ENCODE measurements around the gene BEST3. TPM values are rescaled to one million over a fixed set of nuclear protein-coding genes. Genes with fewer than 3 reads are reported as not detected.

Gene BEST3
- total RNA-seq, 2 experiments from 2014 or later, result not detected

- intact Hi-C loops (cut with micrococcal nuclease), result no loop called here
- TF ChIP-seq, protein P1, sequence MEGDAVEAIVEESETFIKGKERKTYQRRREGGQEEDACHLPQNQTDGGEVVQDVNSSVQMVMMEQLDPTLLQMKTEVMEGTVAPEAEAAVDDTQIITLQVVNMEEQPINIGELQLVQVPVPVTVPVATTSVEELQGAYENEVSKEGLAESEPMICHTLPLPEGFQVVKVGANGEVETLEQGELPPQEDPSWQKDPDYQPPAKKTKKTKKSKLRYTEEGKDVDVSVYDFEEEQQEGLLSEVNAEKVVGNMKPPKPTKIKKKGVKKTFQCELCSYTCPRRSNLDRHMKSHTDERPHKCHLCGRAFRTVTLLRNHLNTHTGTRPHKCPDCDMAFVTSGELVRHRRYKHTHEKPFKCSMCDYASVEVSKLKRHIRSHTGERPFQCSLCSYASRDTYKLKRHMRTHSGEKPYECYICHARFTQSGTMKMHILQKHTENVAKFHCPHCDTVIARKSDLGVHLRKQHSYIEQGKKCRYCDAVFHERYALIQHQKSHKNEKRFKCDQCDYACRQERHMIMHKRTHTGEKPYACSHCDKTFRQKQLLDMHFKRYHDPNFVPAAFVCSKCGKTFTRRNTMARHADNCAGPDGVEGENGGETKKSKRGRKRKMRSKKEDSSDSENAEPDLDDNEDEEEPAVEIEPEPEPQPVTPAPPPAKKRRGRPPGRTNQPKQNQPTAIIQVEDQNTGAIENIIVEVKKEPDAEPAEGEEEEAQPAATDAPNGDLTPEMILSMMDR (IDR thresholded peaks at IDR 0.05), result no peak
- H3K4me1 Mint-ChIP-seq (ENCODE audit: low read depth), result no peaks in the 10 kb centered on the region
- DNase-seq (no peak), ATAC-seq (no peak)
- H3K9me3 Mint-ChIP-seq, result no peaks in the 10 kb centered on the region
- H3K27me3 Mint-ChIP-seq, result no peaks in the 10 kb centered on the region
- H3K27ac Mint-ChIP-seq, result no peak overlapping the region
- H3K36me3 Mint-ChIP-seq (ENCODE audit: low read depth), result no peaks in the 10 kb centered on the region
- ChIA-PET CTCF (interaction anchor here (0.9 to 1.3 kb wide), 2 partner anchors 28 to 354 kb away, joined by 3 read pairs; no protein-coding TSS in a partner anchor), POLR2A (no interaction called here)
- no peak overlapping the region for H3K4me3 Mint-ChIP-seq
Observed at GRCh38 chr12:69644511-69644910, 54.6 kb downstream of the BEST3 start.

DNA sequence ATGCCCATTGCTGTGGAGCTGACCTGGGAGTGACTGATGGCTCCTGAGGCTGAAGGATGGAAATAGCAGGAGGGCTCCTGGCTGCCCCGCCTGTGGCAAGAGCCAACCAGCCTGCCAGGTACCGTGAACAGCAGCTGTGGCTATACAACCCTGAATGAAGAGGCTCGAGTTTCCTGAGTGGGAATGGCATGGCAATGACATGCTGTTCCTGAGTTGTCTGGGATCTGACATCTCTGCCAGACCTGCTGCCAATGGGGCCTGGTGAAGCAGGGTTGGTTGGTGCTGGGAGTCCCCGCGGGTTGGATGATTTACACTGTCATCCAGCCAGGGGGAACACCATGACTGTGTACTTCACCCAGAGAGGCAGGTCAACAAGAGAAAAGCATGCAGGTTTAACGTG lies 56.6 kb downstream of the BEST3 start:
- ATAC-seq (no peak), DNase-seq (no peak)
- Mint-ChIP-seq H3K9me3 (no peaks in the 10 kb centered on the region), H3K27ac (no peak overlapping the region), H3K36me3 (ENCODE audit: low read depth) (no peaks in the 10 kb centered on the region), H3K4me1 (ENCODE audit: low read depth) (no peaks in the 10 kb centered on the region), H3K27me3 (no peaks in the 10 kb centered on the region), H3K4me3 (no peak overlapping the region)
- ChIA-PET CTCF (no interaction called here), POLR2A (no interaction called here)
- intact Hi-C loops (cut with micrococcal nuclease), result no loop called here
- TF ChIP-seq, protein P1 (IDR thresholded peaks at IDR 0.05), result no peak

DNA sequence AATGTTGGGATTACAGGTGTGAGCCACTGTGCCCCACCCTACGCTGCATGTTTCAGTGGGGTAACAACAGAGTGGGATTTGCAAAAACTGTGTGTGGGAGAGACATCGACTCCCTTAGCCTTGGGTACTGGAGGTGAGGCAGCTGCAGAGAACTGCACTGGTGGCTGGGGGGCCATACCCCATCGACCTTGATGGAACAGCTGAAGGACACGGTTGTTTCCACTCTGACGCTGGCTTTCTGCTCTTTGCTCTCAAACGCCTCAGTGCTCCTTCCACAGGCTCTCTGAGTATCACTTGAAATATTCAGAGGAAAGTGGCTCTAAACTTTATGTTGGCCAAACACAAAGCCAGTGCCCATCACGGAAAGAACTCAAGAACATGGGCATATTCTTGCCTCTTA lies 57.6 kb downstream of the BEST3 start:
- Mint-ChIP-seq H3K27ac (no peak overlapping the region), H3K27me3 (no peaks in the 10 kb centered on the region), H3K4me3 (no peak overlapping the region), H3K4me1 (ENCODE audit: low read depth) (no peaks in the 10 kb centered on the region), H3K9me3 (no peaks in the 10 kb centered on the region), H3K36me3 (ENCODE audit: low read depth) (no peaks in the 10 kb centered on the region)
- TF ChIP-seq, protein P1 (IDR thresholded peaks at IDR 0.05), result no peak
- intact Hi-C loops (cut with micrococcal nuclease), result no loop called here
- no peak for ATAC-seq
- CTCF ChIA-PET, result interaction anchor here (2.0 to 3.4 kb wide), 2 partner anchors 16 to 284 kb away, joined by 6 to 28 read pairs; no protein-coding TSS in a partner anchor
- POLR2A ChIA-PET, result no interaction called here
- no peak for DNase-seq

GRCh38 chr12:69639400-69640016 lies 59.6 kb downstream of the BEST3 start:
- peak; percentile 70 for DNase-seq
- Mint-ChIP-seq H3K4me3 (no peak overlapping the region), H3K27ac (no peak overlapping the region), H3K27me3 (no peaks in the 10 kb centered on the region), H3K36me3 (ENCODE audit: low read depth) (no peaks in the 10 kb centered on the region), H3K9me3 (no peaks in the 10 kb centered on the region), H3K4me1 (ENCODE audit: low read depth) (no peaks in the 10 kb centered on the region)
- ChIA-PET CTCF (interaction anchor here (0.7 to 3.4 kb wide), 36 partner anchors 9 to 974 kb away, joined by 3 to 28 read pairs (median 3); partner anchors contain the start of gene LRRC10), POLR2A (interaction anchor here (0.6 kb wide), 1 partner anchor 22 kb away, joined by 3 read pairs; no protein-coding TSS in a partner anchor)
- peak; percentile 98 for ATAC-seq
- intact Hi-C loops (cut with micrococcal nuclease), result loop anchor here (2.0 to 5.0 kb wide), 2 partner anchors 283 to 347 kb away; no protein-coding TSS in a partner anchor
- TF ChIP-seq, protein P1 (IDR thresholded peaks at IDR 0.05), result peak; percentile 76

GRCh38 chr12:69633061-69633460 lies 66.0 kb downstream of the BEST3 start:
- H3K4me1 Mint-ChIP-seq (ENCODE audit: low read depth), result no peaks in the 10 kb centered on the region
- no peaks in the 10 kb centered on the region for H3K36me3 Mint-ChIP-seq (ENCODE audit: low read depth)
- H3K27me3 Mint-ChIP-seq, result no peaks in the 10 kb centered on the region

More at GRCh38 chr12:69633061-69633460, 66.0 kb downstream of the BEST3 start:
- H3K9me3 Mint-ChIP-seq, result no peaks in the 10 kb centered on the region
- H3K4me3 Mint-ChIP-seq, result no peak overlapping the region
- intact Hi-C loops (cut with micrococcal nuclease), result no loop called here
- ATAC-seq (no peak), DNase-seq (no peak)
- ChIA-PET CTCF (no interaction called here), POLR2A (no interaction called here)
- TF ChIP-seq, protein P1 (IDR thresholded peaks at IDR 0.05), result peak; percentile 27
- H3K27ac Mint-ChIP-seq, result no peak overlapping the region
